SK-N-SH (cell line): ENCODE measurements around the gene NTSR1.

ENCODE experiments used
- CTCF ChIP-seq: fragments of 200-600 bp; sonication (generic); IDR thresholded peaks from 2 replicates; pipeline ENCODE4 v1.6.1; 2017; ENCODE audit warnings: antibody characterized with exemption, mild to moderate bottlenecking, moderate library complexity
- POLR2AphosphoS5 ChIP-seq: IDR thresholded peaks from 2 replicates; pipeline ENCODE4 v1.6.1; 2012; ENCODE audit warnings: low read depth, low read length
- SIN3A ChIP-seq: IDR thresholded peaks from 2 replicates; pipeline ENCODE4 v1.6.1; 2012; ENCODE audit warnings: low read depth, mild to moderate bottlenecking, low read length, moderate library complexity, borderline replicate concordance
- USF2 ChIP-seq: fragments of 150-350 bp; IDR thresholded peaks from 2 replicates; pipeline ENCODE4 v1.6.1; 2017; ENCODE audit warnings: antibody characterized with exemption, low read length, low read depth, borderline replicate concordance
- TF ChIP-seq, protein P1 (sequence below): IDR thresholded peaks from 2 replicates; pipeline ENCODE4 v1.6.1; 2012; ENCODE audit warnings: mild to moderate bottlenecking, low read depth, low read length, moderate library complexity

DNA sequence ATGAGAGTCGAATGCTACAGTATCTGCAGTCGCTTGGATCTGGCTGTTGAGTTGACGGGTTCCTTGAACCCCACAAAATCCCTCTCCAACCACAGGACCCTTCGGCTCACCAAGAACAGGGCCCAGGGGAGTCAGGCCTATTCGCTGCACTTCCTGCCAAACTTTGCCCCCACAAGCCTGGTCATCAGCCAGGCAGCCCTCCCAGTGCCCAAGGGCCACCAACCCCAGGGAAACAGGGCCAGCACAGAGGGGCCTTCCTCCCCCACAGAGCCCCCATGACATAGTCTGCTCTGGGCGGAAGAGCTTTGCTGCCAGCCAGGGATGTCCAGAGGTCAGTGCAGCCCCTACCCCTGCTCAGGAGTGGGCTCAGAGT lies 53.1 kb downstream of the NTSR1 start:
- TF ChIP-seq CTCF (no peak), POLR2AphosphoS5 (no peak), SIN3A (no peak), USF2 (no peak)
- TF ChIP-seq, protein P1, sequence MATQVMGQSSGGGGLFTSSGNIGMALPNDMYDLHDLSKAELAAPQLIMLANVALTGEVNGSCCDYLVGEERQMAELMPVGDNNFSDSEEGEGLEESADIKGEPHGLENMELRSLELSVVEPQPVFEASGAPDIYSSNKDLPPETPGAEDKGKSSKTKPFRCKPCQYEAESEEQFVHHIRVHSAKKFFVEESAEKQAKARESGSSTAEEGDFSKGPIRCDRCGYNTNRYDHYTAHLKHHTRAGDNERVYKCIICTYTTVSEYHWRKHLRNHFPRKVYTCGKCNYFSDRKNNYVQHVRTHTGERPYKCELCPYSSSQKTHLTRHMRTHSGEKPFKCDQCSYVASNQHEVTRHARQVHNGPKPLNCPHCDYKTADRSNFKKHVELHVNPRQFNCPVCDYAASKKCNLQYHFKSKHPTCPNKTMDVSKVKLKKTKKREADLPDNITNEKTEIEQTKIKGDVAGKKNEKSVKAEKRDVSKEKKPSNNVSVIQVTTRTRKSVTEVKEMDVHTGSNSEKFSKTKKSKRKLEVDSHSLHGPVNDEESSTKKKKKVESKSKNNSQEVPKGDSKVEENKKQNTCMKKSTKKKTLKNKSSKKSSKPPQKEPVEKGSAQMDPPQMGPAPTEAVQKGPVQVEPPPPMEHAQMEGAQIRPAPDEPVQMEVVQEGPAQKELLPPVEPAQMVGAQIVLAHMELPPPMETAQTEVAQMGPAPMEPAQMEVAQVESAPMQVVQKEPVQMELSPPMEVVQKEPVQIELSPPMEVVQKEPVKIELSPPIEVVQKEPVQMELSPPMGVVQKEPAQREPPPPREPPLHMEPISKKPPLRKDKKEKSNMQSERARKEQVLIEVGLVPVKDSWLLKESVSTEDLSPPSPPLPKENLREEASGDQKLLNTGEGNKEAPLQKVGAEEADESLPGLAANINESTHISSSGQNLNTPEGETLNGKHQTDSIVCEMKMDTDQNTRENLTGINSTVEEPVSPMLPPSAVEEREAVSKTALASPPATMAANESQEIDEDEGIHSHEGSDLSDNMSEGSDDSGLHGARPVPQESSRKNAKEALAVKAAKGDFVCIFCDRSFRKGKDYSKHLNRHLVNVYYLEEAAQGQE = no peak
